GM21576 (cell line): ENCODE data around the gene SLC17A5.
"Not testable (repeated sequence)": the region's sequence is repeated elsewhere in the genome, so short reads cannot be mapped to it uniquely, and the experiment has no call there.

Experiments
- ATAC-seq: cut with Tn5 transposase; IDR thresholded peaks from one replicate; pipeline ENCODE4 v1.9.1; 2021; ENCODE audit warnings: mild to moderate bottlenecking, moderate library complexity; ENCODE audit not compliant: unreplicated experiment

SLC17A5 gene

DNA sequence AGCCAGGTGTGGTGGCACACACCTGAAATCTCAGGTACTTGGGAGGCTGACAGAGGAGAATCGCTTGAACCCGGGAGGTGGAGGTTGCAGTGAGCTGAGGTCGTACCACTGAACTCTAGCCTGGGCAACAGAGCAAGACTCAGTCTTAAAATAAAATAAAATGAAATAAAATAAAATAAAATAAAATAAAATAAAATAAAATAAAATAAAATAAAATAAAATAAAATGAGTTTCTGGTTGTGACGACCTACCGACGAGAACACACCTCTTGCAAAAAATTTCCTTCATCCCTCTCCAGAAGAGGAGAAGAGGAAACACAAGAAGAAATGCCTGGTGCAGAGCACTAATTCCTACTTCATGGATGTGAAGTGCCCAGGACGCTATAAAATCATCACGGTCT lies 35.7 kb downstream of the SLC17A5 start:
- ATAC-seq, result not testable (repeated sequence)

DNA sequence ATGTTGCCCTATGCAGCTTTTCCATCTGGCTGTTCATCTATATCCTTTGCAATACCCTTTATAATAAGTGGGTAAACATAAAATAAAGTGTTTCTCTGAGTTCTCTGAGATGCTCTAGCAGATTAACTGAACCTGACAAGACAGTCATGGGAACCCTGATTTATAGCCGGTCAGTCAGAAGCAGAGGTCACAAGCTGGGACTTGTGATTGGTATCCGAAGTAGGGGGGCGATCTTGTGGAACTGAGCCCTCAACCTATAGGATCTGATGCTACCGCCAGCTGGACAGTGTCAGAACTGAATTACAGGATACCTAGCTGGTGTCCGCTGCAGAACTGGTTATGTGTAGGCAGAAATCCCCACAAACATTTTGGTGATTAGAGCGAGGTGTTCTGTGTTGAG lies 39.0 kb downstream of the SLC17A5 start:
- ATAC-seq, result no peak

DNA sequence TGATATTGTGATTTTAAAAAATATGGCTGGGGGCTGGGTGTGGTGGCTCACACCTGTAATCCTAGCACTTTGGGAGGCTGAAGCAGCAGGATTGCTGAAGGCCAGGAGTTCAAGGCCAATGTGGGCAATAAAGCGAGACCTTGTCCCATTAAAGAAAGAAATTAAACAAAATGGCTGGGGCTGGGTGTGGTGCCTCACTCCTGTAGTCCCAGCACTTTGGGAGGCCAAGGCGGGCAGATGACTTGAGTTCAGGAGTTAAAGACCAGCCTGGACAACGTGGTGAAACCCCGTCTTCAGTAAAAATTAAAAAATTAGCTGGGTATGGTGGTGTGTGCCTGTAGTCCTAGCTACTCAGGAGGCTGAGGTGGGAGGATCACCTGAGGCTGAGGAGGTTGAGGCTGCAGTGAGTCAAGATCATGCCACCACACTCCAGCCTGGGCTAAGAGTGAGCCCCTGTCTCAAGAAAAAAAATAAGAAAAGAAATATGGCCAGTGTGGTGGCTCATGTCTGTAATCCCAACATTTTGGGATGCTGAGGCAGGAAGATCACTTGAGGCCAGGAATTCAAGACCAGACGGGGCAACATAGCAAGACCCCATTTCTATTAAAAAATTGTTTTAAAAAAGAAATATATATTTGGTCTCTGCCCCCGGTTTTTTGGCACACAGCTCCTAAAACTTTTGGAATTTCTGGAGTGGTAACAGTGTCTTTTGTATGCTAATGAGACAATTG lies 39.8 kb downstream of the SLC17A5 start:
- ATAC-seq, result no peak

DNA sequence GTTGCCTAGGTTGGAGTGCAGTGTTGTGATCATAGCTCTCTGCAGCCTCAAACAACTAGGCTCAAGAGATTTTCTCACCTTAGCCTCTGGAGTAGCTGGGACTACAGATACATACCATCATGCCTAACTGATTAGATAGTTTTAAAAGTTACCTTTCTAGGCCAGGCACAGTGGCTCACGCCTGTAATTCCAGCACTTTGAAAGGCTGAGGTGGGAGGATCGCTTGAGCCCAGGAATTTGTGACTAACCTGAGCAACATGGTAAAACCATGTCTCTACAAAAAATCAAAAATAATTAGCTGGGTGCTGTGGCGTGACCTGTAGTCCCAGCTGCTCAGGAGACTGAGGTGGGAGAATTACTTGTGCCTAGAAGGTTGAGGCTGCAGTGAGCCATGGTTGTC lies 41.2 kb downstream of the SLC17A5 start:
- no peak for ATAC-seq

DNA sequence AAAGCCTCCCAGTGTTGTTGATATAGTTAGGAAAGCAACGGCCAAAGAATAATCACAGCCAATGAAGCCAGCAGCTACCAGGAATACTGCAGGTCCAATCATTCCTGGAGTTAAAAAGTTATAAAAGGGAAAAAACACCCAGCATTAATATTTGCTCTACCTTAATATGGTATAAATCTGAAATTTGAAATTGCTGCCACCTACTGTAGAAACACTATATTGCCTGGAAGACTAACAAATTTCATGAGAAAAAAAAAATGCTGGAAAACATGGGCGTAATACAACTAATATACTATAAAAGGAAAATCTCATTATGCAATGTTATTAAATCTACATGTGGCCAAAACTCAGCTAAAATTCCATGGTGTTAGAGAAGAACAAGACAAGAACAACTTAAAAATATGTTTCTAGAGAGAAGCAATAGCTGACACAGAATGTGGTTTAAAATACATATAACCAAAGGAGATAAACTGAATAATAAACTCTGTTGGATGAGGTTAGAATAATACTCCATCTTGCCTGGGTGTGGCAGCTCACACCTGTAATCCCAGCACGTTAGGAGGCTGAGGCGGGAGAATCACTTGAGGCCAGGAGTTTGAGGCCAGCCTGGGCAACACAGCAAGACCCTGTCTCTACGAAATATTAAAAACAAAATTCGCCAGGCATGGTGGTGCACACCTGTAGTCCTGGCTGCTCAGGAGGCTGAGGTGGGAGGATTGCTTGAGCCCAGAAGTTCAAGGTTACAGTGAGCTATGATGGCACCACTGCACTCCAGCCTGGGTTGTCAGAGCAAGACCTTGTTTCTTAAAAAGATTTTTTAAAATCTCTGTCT lies 43.1 kb downstream of the SLC17A5 start:
- ATAC-seq, result no peak

DNA sequence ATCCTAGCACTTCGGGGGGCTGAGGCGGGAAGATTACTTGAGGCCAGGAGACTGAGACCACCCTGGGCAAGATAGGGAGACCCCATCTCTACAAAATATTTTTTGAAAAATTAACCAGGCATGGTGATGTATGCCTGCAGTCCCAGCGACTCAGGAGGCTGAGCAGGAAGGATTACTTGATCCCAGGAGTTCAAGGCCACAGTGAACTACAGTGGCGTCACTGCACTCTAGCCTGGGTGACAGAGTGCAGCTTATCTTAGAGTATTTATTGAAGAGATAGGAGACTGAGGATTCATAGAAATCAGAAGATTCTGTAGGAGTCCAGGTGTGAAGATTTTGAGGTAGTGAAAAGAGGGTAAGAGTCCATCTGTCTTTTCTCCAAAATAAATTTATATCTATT lies 45.0 kb downstream of the SLC17A5 start:
- ATAC-seq, result no peak

DNA sequence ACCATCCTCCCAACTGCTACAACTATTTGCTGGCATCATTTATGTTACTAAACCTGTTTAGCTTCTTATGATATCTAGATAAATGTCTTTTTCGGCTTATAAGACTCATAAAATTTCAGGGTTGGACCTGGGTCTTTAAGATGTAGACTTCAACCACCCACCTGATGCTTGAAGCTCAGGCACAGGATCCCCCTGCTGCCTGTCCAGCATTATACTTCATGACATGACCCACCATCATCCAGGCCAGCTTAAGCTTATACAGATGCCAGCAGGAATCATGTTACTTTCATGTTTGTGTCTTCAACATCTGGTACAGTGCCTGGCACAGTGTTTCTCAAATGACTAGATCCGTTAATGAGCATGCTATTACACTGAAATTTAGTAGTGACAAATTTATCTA lies 47.4 kb downstream of the SLC17A5 start:
- ATAC-seq, result no peak

DNA sequence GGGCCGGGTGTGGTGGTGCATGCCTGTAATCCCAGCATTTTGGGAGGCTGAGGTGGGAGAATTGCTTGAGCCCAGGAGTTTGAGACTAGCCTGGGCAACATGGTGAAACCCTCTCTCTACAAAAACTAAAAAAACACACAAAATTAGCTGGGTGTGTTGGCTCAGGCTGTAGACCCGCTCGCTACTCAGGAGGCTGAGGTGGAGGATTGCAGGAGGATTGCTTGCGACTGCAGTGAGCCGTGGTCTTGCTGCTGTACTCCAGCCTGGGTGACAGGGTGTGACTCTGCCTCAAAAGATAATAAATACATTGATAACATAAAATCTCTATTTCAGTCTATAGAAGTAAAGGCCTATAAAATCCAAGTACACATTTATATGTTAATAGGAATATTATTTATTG lies 49.3 kb downstream of the SLC17A5 start:
- no peak for ATAC-seq

DNA sequence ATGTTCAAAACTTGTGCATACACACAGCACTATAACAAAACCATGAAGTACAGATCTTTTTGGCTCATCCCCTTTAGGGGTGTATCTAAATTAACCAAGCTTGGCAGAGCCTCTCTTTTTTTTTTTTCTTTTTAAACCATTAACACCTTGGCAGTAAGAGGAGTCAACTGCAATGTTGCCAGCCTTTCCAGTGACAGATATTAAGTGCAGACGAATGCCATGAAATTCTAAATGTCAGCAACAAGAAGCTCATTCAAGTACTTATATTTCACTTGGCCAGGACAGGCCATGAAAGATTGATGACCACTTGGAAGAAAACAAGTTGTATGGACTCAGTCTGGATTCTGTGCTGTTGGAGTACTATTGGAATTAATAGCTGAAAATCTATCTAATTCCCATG lies 49.8 kb downstream of the SLC17A5 start:
- ATAC-seq, result no peak

DNA sequence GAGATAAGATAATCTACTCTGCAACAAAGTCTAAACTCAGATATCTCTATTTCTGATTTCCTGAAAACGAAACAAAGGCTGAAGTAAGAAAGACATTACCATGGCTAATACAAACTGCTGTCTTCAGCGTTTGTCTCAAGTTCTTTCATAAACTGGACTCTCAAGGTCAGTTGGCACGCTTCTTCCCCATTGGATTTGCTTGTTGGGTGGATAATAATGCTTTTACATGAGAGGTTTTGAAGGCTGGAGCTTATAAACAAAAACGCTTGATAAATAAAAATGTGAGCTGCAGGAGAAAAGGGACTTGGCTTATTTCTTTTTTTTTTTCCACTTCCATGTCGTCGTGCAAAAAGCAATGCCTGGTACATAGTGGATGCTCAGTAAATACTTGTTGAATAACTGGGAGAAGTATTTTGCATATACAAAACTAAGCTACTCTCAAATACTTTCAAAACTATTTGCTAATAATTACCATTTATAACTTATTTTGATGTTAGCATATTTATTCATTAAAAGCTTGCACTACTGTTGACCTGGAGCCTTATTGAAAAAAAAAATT lies 67.3 kb downstream of the SLC17A5 start:
- no peak for ATAC-seq

DNA sequence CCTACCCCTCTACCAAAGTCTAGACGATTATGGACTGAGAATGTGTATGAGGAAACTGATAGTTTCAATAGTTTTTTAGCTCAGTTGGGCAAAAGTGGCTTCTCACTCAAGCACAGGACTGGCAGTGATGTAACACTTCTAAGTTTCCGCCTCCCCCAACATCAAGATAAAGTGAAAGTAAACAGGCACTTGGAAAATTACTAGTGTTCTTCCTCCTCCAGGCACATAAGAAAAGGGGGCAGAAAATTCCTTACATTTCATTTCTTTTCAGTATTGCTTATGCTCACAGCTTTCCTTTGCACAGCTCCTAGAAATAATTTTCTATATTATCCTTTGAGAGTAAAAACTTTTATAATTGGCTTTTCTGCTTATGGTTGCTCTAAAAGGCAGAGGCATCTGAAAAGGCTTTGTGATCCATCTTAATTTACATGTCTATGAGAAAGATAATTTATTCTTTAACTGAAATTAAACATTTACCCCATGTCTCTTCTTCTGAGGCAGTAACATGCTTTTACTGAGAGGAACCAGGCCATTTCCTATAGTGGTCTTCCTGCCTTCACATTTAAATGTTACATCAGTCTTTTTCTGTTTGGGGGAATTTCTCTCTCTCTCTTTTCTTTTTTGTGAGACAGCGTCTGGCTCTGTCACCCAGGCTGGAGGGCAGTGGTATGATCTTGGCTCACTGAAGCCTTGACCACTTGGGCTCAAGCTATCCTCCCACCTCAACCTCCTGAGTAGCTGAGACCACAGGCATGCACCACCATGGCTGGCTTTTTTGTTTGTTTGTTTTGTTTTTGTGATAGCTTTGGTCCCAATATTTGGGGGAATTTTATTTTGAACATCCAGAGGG lies 68.0 kb downstream of the SLC17A5 start:
- ATAC-seq, result peak; percentile 86

DNA sequence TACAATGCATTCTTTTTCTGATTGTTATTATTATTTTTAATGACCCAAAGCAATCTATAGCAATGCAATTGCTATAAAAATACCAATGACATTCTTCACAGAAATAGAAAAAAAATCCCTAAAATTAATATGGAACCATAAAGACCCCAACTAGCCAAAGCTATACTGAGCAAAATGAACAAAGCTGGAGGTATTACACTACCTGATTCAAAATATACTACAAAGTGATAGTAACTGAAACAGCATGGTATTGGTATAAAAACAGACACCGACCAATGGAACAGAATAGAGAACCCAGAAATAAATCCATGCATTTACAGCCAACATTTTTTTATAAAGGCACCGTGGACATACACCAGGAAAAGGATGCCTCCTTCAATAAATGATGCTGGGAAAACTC lies 72.5 kb downstream of the SLC17A5 start:
- no peak for ATAC-seq

DNA sequence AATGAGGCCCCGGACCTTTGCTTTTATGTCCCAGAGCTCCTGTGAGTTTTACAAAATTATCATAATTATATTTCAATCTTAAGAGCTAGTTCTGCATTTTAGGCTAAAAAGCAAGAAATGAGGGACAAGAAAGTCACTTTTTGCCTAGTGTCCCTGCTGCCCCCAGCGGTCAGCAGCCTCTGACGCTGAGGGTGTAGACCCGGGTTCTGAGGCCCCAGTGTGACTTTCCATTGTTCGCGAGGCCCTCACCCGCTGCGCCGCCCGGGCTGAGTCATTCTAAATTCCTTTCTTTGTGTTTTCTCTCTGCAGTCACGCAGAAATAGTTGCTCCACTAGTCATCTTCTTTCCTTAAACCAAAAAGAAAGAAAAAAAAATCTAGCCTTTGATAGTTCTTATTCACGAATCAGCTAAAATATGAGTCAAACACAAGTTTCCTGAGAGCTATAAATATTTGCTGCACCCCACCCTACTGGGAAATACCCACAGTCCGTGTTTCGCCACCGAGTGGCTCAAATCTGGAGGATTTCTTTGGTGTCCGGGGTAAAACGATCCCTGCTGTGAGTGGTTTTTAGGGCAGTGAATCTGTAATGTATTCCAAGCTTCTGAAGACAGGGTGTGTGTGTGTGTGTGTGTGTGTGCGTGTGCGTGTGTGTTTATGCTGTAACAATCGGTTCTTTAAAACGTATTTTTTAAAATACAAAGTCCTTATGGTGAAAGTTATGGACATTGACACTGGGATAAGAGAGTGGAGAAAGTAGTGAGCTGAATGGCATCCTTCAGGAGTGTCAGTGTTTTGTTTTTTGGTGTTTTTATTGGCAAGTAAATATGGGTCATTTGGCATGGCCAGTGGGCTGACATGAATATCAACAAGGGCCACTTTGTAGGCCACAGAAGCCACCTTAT lies 73.3 kb downstream of the SLC17A5 start:
- ATAC-seq, result peak; percentile 82

DNA sequence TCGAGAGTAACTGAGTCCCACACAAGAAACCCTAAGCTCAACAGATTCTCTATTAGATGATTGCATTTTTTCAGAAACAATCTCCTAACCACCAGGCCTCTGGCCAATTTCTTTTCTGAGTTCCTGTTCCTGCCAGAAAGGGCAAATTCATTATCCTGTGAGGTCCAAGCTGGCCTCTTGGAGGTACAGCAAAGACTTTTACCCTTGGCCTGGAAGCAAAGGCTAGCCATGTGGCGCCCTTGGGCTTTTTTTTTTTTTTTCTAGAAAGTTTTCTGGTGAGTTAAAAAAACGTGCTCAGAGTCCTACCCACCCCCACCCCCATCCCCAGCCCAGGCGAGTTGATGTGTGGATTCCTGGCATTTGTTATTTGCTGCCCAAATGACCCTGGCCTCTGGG lies 73.9 kb downstream of the SLC17A5 start:
- ATAC-seq, result peak; percentile 15

DNA sequence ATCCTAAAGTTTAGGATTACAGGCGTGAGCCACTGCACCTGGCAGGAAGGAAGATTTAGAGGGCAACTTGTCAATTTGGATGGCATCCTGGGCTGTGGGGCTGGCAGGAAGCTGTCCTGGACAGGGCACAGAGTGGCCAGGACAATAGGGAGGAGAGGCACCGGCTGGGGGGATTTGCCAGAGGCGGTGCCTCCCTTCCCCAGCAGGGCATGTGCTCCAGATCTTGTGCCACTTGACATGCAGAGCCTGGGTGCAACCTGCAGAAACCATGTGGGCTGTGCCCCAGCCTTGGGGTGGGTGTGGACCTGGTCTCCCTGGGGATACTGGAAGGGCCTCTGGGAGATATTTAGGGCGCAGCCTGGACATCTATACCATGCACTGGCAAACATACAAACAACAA lies 74.4 kb downstream of the SLC17A5 start:
- no peak for ATAC-seq

DNA sequence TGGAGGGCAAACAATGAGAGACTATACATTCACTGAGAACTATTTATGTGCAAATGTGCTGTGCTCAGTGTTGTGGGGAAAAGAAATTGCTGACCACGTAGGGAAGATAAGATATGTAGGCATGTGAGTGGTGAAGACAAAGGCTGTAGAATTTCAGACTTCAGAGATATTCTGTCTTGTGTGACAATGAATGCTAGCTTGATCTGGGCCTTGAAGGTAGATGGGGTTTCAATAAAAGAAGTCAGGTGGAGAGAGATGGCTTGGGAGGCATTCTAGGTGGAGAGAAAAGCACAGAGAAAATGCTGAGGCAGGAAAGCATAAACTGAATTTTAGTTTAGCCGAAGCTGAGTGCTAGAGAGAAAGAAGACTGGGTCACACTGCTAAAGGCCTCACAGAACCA lies 76.1 kb downstream of the SLC17A5 start:
- ATAC-seq, result no peak

DNA sequence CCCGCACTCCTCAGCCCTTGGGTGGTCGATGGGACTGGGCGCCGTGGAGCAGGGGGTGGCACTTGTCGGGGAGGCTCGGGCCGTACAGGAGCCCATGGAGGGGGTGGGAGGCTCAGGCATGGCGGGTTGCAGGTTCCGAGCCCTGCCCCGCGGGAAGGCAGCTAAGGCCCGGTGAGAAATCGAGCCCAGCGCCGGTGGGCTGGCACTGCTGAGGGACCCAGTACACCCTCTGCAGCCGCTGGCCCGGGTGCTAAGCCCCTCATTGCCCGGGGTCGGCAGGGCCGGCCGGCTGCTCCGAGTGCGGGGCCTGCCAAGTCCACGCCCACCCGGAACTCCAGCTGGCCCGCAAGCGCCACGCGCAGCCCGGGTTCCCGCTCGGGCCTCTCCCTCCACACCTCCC lies 81.3 kb downstream of the SLC17A5 start:
- ATAC-seq, result not testable (repeated sequence)

DNA sequence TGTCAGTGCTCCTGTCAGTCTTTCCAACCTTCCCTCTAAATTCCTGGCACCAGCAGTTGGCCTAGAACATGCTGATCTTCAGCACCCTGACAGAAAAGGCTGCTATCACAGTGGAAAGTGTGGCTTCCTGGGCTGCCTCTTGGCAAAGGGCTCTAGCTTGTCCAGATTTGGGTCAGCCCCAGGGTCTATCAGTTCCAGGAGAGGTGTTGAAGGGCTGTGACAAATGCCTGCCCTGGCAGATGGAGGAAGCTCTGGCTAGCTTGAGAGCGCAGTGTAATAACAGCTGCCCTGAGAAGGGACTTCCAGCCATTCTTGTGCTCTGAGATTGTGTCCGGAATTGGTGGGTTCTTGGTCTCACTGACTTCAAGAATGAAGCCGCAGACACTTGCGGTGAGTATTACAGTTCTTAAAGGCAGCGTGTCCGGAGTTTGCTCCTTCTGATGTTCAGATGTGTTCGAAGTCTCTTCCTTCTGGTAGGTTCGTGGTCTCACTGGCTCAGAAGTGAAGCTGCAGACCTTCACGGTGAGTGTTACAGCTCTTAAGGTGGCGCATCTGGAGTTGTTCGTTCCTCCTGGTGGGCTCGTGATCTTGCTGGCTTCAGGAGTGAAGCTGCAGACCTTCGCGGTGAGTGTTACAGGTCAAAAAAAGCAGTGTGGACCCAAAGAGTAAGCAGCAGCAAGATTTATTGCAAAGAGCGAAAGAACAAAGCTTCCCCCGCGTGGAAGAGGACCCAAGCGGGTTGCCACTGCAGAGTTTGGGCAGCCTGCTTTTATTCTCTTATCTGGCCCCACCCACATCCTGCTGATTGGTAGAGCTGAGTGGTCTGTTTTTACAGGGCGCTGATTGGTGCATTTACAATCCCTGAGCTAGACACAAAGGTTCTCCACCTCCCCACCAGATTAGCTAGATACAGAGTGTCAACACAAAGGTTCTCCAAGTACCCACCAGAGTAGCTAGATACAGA lies 82.3 kb downstream of the SLC17A5 start:
- not testable (repeated sequence) for ATAC-seq

DNA sequence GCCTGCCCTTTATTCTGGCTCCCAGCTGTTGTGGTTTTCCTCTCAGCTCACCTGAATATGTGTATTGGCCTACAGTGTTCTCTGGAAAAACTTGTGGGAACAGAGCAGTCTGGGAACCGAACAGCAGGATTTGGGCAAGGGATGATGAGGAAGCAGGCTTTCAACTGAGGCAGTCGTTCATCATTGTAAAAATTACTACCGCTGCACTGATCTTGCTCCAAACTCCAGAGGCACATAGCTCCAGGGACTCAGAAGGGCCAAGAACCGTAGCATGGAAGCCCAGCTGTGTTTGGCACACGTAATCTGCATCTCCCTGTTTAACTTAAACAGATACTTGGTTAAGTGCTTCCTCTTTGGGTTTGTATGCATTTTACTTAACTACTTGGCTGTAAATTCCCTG lies 84.7 kb downstream of the SLC17A5 start:
- ATAC-seq, result no peak
